Activated CD8-positive, alpha-beta memory T cell treated with anti-CD3 and anti-CD28 coated beads for 36 hours (primary cell): ENCODE data around the gene COL10A1. TPM values are rescaled to one million over a fixed set of nuclear protein-coding genes. Genes with fewer than 3 reads are reported as not detected.

Source experiments
- CTCF ChIA-PET: fragments of 350-600 bp; sonication (Branson Sonifier 250); formaldehyde crosslinking; loops from one replicate; lab custom pipeline; 2021; ENCODE audit warnings: antibody characterized with exemption; lab: Charles Lee
- POLR2A ChIA-PET: fragments of 350-600 bp; sonication (Branson Sonifier 250); formaldehyde crosslinking; loops from one replicate; lab custom pipeline; 2021; ENCODE audit warnings: antibody characterized with exemption; lab: Charles Lee
- total RNA-seq, 2 experiments: library from RNA; stranded (reverse); gene quantifications; one replicate each; pipeline ENCODE4 v1.2.3, GENCODE V29; 2021

Gene COL10A1
- total RNA-seq, 2 experiments from 2014 or later = not detected

DNA sequence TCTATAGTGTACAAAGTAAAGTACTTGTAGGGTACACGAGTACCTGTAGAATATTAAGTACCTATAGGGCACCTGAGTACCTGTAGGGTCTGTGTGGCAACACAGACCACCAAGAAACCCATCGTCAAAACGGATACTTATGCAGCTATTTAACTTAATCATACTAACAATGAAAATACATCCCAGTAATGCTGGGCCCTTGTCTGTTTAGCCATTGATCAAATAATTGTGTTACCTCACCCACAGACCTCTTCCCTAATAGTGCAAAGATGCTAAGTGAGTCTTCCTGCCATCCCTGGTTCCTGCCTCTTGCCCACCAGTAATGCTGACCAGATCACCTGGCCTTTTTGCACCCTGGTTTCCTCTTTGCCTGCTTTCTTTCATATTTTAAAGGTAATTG lies 7.5 kb upstream of the COL10A1 start:
- POLR2A ChIA-PET = no interaction called here
- CTCF ChIA-PET = interaction anchor here (1.1 to 1.3 kb wide), 2 partner anchors 22 to 31 kb away, joined by 3 read pairs; no protein-coding TSS in a partner anchor

DNA sequence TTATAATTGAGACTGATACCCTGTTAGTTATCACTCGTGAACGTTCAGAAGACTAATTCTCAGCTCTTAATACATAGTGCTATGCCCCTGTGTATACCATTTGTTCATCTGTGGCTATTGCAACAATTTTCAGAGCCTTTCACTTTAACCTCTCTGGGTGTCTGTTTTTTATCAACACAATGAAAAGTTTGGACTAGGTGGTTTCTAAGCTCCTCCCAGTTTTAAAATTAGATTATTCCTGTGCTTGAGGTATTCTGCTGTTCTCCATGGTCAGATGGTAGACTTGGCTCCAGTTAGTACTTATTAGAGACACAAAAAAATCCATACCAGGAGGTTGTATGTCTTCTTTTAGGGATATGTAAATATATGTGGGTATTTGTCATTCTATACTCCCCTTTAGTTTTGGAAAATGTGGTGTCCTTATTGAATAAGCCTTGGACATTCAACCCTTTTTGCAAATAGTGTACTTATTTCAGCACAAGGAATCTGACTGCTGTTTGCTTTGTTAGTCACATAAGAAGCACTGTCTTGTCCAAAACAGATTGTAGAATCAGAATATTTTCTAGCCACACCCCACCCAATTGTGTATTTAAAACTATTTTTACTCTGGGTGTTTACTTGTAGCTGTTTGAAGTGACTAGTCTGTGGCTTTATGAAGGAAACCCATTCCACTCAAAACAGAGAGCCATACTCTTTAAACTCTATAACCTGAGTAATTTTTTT lies 2.0 kb upstream of the COL10A1 start:
- ChIA-PET POLR2A (no interaction called here), CTCF (no interaction called here)

- POLR2A ChIA-PET = no interaction called here
Measured at GRCh38 chr6:116120430-116120829, 5.5 kb downstream of the COL10A1 start.

DNA sequence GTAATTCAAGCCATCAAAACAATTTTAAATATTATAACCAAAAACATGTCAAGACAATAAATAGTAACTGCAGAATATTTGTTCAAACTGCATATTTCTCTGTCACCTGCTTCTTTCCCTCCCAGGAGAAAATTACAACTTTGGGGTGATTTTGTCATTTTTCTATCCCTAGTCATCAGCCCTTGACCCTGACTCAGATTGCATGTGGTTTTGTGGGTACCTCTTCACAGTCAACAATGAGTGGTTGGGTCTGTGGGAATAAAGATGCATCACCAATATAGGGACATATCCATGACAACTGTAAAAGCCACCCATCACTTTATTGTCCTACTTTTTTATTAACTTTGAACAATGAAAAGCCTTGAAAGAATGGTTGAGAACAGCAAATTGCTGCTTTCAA lies 7.3 kb downstream of the COL10A1 start:
- ChIA-PET CTCF (no interaction called here), POLR2A (interaction anchor here (0.6 kb wide), 1 partner anchor 18 kb away, joined by 3 read pairs; no protein-coding TSS in a partner anchor)

More at GRCh38 chr6:116120430-116120829, 5.5 kb downstream of the COL10A1 start:
- CTCF ChIA-PET = no interaction called here

DNA sequence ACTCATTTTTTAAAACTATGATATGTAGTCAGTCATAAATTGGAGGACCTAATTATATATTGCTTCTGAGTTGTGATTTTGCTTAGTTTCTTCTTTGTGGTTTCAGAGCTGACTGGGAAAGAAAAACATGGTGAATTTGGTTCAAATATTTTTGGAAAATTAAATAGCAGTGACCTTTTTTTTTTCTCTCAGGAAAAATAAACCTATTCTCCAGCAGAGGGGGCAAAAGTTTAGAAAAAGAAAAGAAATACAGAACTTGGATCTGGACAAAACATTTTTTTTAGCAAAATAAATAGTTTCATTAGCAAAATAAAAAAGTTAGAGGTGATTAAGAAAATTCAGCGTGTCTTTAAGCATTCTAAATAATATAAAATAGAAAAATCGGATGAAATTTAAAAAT lies 10.2 kb downstream of the COL10A1 start:
- ChIA-PET CTCF (interaction anchor here (0.7 kb wide), 1 partner anchor 10 kb away, joined by 3 read pairs; no protein-coding TSS in a partner anchor), POLR2A (no interaction called here)

- ChIA-PET POLR2A (no interaction called here), CTCF (interaction anchor here (0.8 kb wide), 1 partner anchor 104 kb away, joined by 3 read pairs; no protein-coding TSS in a partner anchor)
Measured at GRCh38 chr6:116113386-116113785, 12.5 kb downstream of the COL10A1 start.

DNA sequence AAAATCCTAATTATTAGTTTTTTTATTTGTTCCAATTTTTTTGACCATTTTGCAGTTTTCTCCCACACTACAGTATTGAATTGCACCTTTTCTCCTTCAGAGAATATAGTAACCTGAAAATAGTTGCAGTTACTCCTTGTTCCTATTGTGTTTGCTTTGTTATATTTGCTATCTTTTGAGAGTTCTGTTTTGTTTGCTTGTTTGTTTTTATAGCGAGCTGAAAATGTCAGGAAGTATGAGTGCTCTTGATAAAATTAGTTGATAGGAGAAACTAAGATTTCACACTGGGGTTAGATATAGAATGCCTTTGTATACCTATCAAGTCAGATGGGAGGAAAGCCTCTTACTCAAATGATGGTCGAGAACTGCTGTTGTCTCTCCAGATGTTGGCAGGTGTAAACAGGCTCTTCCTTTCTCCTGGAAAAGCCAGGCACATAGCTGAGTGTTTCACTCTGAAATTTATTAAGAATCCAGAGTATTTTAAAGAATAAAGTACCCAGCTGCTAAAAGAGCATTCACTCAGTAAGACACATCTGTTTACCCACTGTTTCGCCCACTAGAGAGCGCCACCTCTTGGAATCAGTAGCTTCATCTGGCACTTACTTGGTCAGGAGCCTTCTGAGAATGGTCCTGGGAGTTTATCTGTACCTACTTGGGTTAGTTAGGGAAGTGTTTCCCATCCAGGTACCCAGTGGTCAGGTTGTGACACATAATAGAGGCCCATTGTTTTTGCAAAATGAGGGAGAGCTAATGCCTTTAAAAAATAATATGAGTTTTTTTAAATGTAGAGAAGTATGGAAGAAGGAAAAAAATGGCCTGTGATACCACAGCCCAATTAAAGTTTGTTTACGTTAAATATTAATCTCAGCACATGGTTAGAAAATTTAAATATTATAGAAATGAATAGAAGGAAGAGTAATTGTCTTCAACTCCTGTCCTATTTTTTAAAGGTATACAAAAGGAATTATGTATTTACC lies 14.1 kb downstream of the COL10A1 start:
- POLR2A ChIA-PET = interaction anchor here (1.9 kb wide), 1 partner anchor 10 kb away, joined by 4 read pairs; the partner anchor contains the start of gene NT5DC1
- CTCF ChIA-PET = interaction anchor here (0.7 to 1.7 kb wide), 4 partner anchors 9 to 24 kb away, joined by 3 to 5 read pairs (median 4); partner anchors contain the start of gene NT5DC1

GRCh38 chr6:116108836-116109235 lies 17.1 kb downstream of the COL10A1 start:
- CTCF ChIA-PET = interaction anchor here (1.0 kb wide), 1 partner anchor 13 kb away, joined by 3 read pairs; no protein-coding TSS in a partner anchor

DNA sequence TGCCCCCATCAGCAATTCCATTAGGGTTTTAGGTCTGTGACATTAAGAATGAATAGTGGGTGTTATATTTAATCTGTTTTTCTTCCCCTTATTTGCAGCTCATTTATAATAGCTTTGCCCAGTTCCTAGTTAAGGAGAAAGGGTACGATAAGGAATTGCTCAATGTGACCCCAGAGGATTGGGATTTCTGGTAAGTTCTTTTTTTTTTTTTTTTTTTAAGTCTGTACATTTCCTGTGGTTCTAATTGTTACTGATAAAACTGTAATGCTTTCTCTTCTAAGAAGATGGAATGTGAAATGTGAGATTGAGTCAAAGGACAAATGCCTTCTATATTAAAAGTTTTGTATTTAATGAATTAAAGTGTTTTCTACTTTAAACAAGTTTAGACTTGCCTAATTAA lies 19.8 kb downstream of the COL10A1 start:
- ChIA-PET CTCF (interaction anchor here (0.6 kb wide), 1 partner anchor 10 kb away, joined by 3 read pairs; no protein-coding TSS in a partner anchor), POLR2A (interaction anchor here (0.6 to 0.7 kb wide), 2 partner anchors 29 to 563 kb away, joined by 3 to 5 read pairs; partner anchors contain the start of gene ZUP1)

More at GRCh38 chr6:116108836-116109235, 17.1 kb downstream of the COL10A1 start:
- POLR2A ChIA-PET = no interaction called here

DNA sequence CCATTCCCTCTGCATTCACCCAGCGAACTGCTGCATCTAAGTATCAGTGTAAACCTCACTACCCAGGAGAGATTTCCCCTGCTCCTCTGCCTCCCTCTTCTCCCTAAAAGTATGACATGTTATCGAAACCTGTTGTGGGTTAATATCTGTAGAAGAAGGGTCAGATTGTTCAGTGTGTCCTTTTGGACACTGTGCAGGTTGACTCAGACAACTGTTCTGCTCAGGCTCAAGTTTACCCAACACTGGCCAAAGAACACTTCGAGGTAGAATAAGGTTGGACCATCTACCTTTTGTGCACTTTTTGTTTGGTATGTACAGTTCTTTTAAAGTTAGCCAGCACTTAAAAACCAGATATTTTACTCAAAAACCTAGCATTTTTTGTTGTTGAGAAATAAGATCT lies 20.7 kb downstream of the COL10A1 start:
- ChIA-PET POLR2A (no interaction called here), CTCF (no interaction called here)

DNA sequence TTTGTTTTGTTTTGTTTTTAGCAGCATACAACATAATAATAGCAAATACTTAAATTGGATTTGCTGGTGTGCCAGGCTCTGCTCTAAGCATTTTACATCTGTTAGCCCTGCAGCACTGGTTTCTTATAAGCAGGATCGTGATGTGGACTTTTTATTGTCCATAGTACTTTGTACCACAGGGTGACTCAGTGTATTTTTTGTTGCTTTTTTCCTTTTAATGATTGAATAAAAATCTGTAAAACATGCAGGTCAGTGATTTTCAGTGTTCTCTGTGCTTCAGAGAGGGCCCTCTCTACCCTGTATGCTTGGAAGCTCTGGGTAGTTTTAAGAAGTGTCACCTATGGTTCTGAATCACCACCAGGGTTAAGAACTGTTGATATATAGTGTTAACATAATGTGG lies 21.3 kb downstream of the COL10A1 start:
- ChIA-PET POLR2A (no interaction called here), CTCF (no interaction called here)

GRCh38 chr6:116102873-116103272 lies 23.1 kb downstream of the COL10A1 start:
- POLR2A ChIA-PET = no interaction called here
- CTCF ChIA-PET = interaction anchor here (0.8 to 1.6 kb wide), 3 partner anchors 9 to 34 kb away, joined by 3 to 5 read pairs (median 3); no protein-coding TSS in a partner anchor

DNA sequence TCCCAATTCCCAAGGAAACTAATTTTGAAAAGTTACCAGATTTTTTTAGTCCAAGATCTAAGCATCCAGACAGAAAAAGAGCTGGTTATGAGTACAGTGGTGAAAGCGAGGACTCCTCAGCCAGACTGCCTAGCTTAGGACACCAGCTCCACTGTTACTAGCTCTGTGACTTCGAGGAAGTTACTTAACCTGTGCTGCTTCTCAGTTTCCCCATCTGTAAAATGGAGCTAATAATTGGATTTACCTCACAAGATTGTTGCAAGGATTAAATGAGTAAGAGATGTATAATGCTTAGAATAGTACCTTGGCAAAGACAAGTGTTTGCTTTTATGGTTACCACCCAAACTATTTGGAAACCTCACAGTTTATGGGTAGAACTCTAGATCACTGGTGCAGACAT lies 24.1 kb downstream of the COL10A1 start:
- ChIA-PET POLR2A (interaction anchor here (1.7 kb wide), 1 partner anchor 10 kb away, joined by 4 read pairs; no protein-coding TSS in a partner anchor), CTCF (interaction anchor here (0.8 to 1.6 kb wide), 2 partner anchors 10 to 35 kb away, joined by 3 to 5 read pairs; no protein-coding TSS in a partner anchor)

- POLR2A ChIA-PET = interaction anchor here (1.7 kb wide), 1 partner anchor 11 kb away, joined by 4 read pairs; no protein-coding TSS in a partner anchor
Measured at GRCh38 chr6:116101302-116101718, 24.6 kb downstream of the COL10A1 start.

DNA sequence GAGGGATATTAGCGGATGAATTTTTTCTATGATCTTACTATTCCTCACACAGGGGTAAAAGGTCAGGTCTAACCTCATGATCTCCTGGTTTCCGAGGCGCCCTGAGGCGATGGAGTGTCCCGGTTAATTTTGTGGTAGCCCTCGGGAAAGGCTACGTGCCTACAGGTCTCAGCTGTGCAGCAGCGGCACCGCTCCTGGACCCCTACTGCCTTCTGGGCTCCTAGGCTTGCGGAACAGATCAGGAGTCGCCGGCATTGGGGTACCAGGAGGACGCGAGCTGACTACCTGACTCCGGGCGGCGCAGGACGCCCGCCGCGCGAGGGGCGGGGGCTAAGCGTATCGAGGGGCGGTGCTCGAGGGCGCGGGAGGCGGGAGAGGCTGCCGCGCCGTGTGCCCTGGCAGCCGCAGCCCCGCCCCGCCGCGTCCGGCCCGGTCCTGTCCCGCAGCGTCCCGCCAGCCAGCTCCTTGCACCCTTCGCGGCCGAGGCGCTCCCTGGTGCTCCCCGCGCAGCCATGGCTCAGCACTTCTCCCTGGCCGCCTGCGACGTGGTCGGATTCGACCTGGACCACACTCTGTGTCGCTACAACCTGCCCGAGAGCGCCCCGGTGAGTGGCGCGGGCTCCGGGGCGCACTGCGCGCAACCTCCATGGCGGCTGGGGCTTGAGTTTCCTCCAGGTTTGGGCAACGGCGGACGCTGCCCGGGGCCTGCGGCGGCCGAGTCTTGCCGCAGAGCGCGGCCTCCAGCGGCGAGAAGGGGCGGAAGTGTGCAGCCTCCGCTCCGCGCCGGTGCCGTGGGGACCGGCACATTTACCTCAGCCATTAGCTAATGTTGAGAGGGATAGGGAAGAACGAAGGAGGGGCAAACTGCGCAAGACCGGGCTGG lies 25.3 kb downstream of the COL10A1 start, which contains the start of gene NT5DC1:
NT5DC1 (plus strand) TSS at position 435 of the 883 bp plus-strand sequence; CDS start at position 513, 78 bp downstream.
- ChIA-PET POLR2A (interaction anchor here (0.6 to 1.7 kb wide), 4 partner anchors 11 to 179 kb away, joined by 3 to 4 read pairs (median 3); partner anchors contain the start of gene TSPYL1), CTCF (interaction anchor here (1.1 to 1.5 kb wide), 2 partner anchors 12 to 30 kb away, joined by 4 read pairs; no protein-coding TSS in a partner anchor)

More at GRCh38 chr6:116101302-116101718, 24.6 kb downstream of the COL10A1 start:
- CTCF ChIA-PET = interaction anchor here (1.1 to 1.5 kb wide), 2 partner anchors 11 to 29 kb away, joined by 4 read pairs; no protein-coding TSS in a partner anchor

GRCh38 chr6:116099036-116099435 lies 26.9 kb downstream of the COL10A1 start:
- ChIA-PET CTCF (no interaction called here), POLR2A (no interaction called here)

- POLR2A ChIA-PET = no interaction called here
- CTCF ChIA-PET = no interaction called here
Measured at GRCh38 chr6:116096979-116097816, 28.7 kb downstream of the COL10A1 start.
